Ramos (cell line): Measurements from ENCODE around the gene TMCO4.

Source experiments
- in situ Hi-C: fragments of 300-500 bp; cut with MboI; formaldehyde crosslinking; loops from one replicate; pipeline ENCODE4 v1.14.3; 2022; ENCODE audit warnings: low sequenced_read_pairs; ENCODE audit not compliant: unreplicated experiment

The TMCO4 gene

DNA sequence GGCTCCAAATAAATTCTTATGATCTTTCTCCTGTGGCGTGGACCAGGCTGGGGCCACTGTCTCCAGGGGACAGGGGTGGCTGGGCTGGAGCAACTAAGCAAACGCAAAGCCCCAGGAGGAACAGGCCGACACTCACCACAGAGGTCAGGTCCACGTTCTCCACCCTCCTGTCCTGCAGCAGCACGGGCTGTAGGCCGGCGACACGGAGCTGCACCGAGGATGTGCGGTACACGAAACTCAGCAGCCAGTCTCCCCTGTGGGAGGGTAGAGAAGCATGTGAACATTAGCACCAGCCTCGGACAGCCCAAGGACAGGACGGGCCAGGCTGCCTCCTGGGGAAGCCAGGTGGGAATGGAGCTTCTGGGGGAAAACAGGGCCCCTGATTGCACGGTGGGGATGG lies 105.4 kb downstream of the TMCO4 start:
- in situ Hi-C loops: no loop called here

DNA sequence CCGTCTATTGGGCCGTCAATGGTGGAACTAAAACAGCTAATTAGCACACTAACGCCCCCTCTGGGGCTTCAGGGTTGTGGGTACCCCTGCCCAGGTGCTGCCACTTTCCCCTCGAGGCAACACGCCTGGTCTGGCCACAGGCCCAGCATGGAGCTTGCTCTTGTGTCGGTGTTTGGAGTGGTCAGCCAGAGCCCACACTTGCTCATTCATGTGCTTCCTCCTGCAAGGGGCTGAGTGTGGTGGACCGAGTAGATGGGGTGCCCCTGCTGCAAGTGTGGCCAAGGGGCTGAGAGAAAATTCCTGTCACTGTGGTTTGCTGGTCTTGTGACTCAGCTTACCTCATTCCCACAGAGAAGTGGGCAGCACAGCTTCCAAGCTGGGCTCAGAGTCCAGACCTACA lies 109.4 kb downstream of the TMCO4 start:
- in situ Hi-C loops: no loop called here

DNA sequence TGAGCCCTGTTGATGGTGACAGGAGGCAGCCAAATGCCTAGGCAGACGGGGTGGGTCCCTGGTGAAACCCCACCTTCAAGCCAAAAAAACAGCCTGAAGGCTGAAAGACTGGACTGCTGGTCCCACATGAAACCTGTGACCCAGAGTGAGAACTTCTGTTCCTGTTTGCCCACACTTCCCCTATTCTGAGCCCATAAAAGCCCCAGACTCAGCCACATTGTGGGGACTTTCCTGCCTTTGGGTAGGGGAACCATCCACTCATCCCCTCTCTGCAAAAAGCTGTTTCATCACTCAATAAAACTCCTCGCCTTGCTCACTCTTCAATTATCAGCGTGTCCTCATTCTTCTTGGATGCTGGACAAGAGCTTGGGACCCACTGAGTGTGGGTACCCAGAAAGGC lies 109.9 kb downstream of the TMCO4 start:
- in situ Hi-C loops: no loop called here

DNA sequence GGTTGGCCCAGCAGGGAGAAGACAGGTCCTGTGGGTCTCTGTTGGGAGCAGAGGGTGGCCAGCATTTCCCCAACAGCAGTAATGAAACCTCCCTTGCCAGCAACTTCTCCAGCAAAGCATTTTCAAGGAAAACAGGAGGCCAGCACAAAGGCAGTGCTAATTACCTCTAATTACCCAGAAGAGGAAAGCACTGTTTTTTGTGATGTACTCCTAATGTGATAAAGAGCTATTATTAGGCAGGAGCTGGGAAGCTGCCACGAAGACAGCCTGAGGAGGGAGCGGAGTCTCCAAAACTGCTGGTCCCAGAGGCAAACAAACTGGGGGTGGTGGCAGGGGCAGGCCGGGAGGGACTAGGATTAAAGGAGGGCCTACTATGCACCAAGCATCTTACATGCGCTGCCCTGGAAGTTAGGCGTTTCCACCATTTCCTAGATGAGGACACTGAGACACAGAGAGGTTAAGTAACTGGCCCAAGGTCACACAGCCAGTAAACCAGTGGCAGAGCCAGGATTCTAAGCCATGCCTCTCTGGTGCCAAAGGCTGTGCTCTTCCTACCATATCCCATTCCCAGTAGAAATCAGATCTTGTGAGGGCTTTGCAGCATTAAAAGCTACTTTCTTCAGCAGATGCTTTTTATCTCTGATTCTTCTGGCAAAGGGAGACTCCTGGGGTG lies 110.5 kb downstream of the TMCO4 start:
- in situ Hi-C loops: no loop called here

DNA sequence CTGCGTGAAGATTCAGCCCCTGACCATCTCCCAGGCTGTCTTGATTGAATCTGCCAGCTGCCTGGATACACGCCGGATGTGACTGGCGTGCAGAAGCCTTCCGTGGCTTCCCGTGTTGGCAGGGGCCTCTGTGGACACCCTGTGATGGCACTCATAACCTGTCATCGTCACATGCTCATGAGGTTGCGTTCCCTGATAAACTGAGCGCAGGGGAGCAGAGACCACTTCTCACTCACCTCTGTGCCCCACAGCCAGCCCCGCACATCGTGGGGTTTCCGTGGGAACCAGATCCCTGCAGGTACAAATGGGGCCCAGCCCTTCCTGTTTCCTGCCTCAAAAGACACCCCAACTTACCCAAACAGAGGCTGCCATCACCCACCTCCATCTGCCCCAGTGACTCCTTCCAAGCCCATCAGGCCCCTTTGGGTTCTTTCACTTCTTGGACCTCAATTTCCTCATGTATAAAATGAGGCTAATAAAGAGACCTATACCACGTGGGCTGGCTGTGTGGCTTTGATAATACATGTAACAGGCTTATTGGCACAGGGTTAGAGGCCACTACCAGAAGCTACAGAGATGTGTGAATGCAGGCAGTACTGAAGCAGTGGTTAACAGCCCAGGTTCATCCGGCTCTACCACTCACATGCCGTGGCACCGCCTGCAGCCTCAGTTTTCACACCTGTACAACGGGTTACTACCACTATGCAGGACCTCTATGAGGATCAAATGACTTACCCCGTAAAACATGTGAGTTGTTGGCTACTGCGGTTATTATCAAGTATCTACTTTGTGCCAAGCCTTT lies 111.5 kb downstream of the TMCO4 start:
- in situ Hi-C loops: no loop called here

DNA sequence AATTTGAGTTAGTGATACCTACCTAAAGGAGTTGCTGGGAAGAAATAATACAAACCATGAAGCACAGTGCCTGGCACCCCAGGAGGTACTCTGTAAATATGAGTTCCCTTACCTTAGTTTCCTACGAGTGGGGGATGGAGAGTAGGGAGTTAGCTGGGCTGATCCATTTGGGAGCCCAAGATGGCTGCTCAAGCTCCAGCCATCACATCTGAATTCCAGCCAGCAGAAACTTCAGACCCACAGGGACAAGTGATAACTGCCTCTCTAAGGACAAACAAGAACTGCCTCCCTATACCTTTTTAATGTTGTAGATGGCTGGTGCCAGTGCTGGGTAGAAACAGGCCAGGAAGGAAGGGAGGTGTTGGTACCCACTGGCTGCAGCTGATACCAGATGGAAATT lies 112.3 kb downstream of the TMCO4 start:
- in situ Hi-C loops: no loop called here

DNA sequence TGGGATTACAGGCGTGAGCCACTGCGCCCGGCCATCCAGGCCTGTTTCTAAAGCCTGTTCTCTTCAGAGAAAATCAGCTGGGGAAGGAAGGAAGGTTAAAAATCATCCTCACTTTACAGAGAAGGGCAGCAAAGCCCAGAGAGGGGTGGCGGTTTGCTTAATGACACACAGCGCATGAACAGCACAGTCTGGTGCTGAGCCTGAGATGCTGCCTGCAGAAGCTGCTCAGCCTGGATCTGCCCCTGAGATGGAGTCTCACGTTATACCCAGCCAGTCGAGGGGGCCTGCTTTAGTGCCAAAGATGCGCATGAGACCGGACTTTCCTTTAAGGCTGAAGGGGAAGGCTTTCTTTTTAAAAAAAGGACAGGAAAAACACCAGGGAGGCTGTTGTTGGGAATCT lies 113.7 kb downstream of the TMCO4 start:
- in situ Hi-C loops: no loop called here

DNA sequence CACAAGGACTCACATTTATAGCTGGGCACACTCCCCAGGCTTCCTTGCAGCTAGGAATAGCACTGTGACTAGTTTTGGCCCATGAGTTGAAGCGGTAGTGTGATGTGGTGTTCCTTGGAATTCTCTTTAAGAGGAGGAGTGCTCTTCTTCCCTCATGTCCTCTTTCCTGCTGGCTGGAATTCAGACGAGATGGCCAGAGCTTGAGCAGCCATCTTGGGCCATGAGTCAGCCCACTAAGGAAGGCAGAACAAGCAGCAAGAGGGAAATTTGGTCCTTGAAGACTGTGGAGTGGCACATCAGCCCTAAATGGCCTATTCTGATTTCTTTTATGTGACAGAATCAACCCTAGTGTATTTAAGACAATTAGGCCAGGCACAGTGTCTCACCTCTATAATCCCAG lies 115.0 kb downstream of the TMCO4 start:
- in situ Hi-C loops: no loop called here

DNA sequence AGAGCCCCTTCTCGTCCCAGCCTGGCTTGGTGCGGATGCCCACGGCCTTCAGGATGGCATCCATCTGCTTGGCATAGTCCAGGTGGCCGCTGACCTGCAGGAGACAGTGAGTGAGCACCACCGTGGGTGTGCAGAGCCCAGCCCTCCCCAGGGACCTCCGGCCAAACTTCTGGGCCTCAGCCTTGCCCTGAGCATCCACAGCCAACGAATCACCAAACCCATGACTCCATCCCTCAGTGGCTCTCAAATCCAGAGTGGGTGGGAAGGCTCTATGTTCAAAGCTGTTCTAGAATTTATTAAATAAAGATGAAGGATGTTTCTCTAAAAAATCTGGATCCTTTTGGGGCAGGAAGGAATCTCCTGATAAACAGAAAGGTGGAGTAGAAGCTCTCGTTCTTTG lies 116.4 kb downstream of the TMCO4 start:
- in situ Hi-C loops: no loop called here

DNA sequence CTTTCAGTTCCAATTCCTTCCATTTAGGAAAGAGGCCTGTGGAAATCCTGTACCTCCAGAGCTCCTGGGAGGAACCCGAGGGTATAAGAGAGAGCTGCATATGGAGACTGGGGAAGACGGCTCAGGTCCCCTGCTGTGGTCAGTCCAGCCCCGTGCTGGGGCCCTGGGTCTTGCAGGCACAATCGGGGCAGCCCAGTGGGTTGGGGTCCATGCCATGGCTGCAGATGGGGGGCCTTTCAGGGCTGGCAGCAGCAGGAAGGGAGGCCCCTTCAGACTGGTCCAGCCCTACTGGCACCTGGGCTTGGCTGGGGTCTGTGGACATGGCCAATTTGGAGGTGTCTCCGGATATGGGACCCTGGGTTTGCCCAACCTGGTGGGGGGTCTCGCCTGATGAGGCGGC lies 116.8 kb downstream of the TMCO4 start:
- in situ Hi-C loops: no loop called here

DNA sequence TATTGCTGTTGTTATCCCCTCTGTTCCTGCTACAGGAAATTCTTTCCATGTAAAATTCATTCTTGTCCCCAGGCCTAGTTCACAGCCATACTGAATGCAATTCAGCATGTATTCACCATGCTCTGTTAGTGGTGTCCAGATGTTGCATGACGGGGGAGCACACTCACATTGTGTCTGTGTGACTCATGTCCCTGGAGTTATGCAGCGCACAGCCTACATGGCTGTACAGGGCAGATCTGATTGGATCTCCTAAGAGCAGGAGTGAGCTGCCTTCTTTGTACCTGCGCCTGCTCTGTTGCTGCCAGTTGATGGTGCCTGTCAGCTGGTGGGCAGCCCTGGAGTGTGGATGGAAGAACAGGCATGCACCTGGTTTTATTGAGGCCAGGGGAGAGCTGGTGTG lies 117.5 kb downstream of the TMCO4 start:
- in situ Hi-C loops: no loop called here

DNA sequence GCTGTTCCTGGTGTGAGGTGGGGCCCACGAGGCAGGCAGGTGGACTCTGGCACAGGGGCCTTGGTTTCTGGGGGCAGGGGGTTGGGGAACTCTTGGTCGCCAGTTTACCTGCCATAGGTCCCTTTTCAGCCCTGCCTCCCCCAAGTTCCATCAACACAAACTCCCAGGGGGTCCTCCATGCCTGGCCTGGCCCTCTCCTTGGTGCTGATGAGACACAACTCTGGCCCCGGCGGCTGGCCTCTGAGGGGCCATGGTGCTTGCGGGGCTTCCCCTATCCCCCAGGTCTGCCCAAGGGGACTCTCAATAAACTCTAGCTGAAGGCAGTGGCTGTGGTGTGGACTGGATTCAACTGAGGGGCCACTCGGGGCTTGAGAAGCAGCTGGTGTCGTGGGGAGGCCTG lies 119.1 kb downstream of the TMCO4 start:
- in situ Hi-C loops: no loop called here

DNA sequence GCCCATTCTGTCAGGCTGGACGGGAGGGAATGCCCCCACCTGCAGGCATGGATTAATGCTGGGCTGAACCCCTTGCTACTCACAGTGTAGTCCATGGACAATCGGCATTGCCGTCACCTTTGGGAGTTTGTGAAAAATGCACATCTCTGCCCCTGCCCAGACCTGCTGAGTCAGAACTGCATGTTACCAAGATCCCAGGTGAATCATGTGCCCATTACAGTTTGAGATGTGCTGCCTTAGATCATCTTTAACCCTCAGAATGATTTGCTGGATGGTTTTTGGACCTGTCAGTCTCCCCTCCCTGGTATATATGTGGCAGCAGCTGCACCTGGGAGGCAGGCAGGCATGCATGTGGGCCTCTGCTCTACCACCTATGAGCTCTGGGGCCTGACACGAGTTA lies 120.0 kb downstream of the TMCO4 start:
- in situ Hi-C loops: no loop called here

DNA sequence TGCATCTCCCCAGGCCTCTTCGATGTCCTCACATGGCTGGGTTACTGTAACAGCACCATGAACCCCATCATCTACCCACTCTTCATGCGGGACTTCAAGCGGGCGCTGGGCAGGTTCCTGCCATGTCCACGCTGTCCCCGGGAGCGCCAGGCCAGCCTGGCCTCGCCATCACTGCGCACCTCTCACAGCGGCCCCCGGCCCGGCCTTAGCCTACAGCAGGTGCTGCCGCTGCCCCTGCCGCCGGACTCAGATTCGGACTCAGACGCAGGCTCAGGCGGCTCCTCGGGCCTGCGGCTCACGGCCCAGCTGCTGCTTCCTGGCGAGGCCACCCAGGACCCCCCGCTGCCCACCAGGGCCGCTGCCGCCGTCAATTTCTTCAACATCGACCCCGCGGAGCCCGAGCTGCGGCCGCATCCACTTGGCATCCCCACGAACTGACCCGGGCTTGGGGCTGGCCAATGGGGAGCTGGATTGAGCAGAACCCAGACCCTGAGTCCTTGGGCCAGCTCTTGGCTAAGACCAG lies 120.7 kb downstream of the TMCO4 start:
- in situ Hi-C loops: no loop called here

DNA sequence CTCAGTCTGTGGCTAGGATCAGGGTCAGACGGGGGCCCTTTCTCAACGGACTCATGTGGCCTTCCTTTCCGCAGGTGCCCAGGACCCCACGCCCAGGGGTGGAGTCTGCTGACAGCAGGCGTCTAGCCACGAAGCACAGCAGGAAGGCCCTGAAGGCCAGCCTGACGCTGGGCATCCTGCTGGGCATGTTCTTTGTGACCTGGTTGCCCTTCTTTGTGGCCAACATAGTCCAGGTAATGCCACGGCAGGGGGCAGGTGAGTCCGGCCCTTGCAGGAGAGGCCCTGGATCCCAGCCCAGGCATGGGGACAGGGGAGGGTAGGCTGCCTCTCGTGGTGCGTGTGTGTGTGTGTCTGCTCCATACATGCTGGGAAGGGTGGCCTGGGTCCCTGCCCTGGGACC lies 121.2 kb downstream of the TMCO4 start:
- in situ Hi-C loops: no loop called here

DNA sequence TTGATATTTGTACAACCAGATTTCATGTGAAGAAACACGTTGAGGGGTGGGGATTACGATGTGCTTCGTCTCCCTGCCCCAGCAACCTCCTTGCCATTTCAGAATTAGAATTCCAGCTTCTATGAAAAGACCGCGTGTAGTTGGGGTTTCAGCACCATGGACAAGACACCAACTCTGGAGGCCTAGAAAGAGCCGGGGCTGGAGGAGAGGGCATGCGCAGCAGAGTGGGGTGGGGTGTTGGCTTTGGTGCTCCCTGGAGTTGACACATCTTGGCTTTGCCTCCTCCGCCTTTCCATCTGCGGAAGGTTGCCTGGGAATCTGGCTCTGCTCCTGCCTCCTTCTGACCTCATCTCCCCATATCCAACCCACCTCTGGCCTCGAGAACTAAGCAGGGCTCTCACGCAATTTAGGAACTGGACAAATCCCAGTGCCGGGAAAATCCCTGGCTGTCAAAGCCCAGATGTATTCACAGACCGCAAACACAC lies 123.2 kb downstream of the TMCO4 start:
- in situ Hi-C loops: no loop called here

DNA sequence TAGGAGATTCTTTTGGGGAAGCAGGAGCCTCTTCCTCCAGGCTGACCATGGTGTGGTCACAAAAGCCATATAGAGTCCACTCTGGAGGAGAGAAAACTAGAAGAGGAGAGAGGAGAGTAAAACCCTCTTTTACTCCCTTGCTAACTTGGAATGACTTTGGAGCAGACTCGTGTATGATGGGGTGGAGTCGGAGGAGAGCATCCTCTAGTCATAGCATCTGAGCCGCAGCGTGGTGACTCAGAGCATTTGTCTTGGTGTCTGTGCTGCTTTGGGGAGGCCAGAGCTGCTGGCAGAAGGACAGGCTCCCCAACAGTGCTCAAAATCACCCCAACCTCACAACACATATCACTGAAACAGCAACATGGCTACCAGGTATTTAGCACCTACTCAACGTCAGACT lies 123.9 kb downstream of the TMCO4 start:
- in situ Hi-C loops: no loop called here

DNA sequence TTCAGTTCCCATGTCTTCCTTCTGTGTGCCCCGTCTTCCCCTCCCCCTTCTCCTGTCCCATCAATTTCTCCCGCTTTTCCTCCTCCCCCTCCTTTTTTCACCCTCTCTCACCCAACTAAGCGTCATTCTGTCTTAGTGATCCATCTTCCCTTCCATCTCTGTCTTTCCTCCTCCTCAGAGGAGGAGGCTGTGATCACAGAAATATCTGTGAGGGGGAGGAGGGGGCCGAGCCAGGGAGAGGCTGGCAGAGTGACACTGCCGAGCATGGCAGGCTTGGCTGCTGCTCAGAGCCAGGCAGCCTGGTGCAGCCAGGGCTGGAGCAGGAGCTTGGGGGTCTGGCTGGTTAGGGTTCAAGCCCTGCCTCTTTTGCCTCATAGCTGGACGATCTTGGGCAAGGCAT lies 127.5 kb downstream of the TMCO4 start:
- in situ Hi-C loops: no loop called here

DNA sequence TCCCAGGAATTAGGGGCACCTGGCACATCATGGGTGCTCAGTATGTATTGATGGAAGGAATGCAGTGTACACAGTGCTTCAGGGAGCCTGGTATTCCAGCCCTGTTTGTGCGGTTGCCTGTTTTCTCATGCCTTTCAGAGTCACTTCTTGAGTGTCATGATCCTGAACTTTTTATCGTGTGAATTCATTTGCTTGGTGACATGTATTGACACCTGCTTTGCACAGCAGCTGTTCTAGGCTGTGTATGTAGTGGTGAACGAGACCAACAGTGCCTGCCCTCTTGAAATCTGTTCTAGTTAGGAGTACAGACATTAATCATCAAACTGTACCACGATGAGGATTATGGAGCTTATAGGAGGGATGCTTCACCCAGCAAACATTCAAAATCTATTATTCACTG lies 128.9 kb downstream of the TMCO4 start:
- in situ Hi-C loops: no loop called here

DNA sequence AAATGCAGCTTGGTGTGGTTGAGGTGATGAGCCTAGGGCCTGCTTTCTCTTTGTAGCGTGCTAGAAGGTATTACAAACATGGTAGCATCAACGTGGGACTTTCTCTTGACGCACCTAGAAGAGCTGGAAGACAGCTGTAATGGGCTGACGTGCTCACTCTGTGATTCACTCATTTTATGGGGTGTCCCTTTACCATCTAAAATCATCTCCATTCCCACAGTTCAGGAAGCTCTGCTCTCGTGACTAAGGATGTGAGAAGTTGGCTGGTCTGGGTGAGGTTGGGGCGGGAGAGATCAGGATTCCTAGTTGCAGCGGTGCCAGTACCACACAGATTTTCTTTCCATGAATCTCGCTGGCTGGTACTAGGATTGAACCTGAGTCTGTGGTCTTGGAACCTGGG lies 130.8 kb downstream of the TMCO4 start:
- in situ Hi-C loops: no loop called here
